ENCODE data around the gene THBS1.

Gene THBS1

GRCh38 chr15:39640665-39641064 lies 59.8 kb downstream of the THBS1 start:
- DNase-seq: no peak

GRCh38 chr15:39641191-39641889 lies 60.5 kb downstream of the THBS1 start:
- DNase-seq: no peak

GRCh38 chr15:39642011-39642640 lies 61.2 kb downstream of the THBS1 start:
- no peak for DNase-seq

GRCh38 chr15:39643727-39644126 lies 62.8 kb downstream of the THBS1 start:
- no peak for DNase-seq

- no peak for DNase-seq
Observed at GRCh38 chr15:39644136-39644535, 63.3 kb downstream of the THBS1 start.

GRCh38 chr15:39645138-39645975 lies 64.5 kb downstream of the THBS1 start:
- DNase-seq: no peak

- DNase-seq: no peak
Observed at GRCh38 chr15:39645976-39646257, 65.0 kb downstream of the THBS1 start.

GRCh38 chr15:39646425-39646824 lies 65.5 kb downstream of the THBS1 start:
- DNase-seq: no peak

All from NCI-H1694 treated with DMSO at 0.1 percent for 48 hours (cell line).